Activated CD8-positive, alpha-beta memory T cell treated with anti-CD3 and anti-CD28 coated beads for 24 hours (primary cell): ENCODE measurements around the gene PCDH1.
"Not testable (repeated sequence)": the region's sequence is repeated elsewhere in the genome, so short reads cannot be mapped to it uniquely, and the experiment has no call there.

Experiments
- DNase-seq: peaks from one replicate; pipeline ENCODE4 v3.0.0-alpha.2; 2020

The PCDH1 gene

GRCh38 chr5:141897425-141897824 is 19.2 kb upstream of the PCDH1 start:
- DNase-seq = no peak

- DNase-seq = not testable (repeated sequence)
These were observed 12.2 kb upstream of the PCDH1 start for GRCh38 chr5:141890429-141890828.

GRCh38 chr5:141889282-141889871 is 11.2 kb upstream of the PCDH1 start:
- DNase-seq = no peak

DNA sequence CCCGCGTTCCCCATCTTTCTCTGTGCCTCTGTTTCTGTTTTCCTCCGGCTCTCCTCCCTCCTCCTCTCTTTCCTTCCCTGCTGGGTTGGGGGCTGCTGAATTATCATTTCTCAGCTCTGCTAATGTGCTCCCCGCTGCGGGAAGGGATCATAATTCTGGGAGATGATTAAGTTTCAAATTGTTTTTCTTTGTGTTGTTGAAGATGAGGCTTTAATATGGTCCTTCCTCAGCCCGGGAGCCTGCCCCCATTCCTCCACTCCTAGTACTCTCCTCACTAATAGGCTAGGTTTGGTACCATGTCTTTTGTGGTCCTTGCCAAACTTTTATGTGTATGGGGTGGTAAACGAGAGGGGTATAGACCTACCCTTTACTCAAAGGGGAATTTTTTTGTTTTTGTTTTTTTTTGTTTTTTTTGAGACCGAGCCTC is 5.7 kb upstream of the PCDH1 start:
- DNase-seq = no peak

- no peak for DNase-seq
These were observed 5.1 kb upstream of the PCDH1 start for GRCh38 chr5:141883184-141883891.

DNA sequence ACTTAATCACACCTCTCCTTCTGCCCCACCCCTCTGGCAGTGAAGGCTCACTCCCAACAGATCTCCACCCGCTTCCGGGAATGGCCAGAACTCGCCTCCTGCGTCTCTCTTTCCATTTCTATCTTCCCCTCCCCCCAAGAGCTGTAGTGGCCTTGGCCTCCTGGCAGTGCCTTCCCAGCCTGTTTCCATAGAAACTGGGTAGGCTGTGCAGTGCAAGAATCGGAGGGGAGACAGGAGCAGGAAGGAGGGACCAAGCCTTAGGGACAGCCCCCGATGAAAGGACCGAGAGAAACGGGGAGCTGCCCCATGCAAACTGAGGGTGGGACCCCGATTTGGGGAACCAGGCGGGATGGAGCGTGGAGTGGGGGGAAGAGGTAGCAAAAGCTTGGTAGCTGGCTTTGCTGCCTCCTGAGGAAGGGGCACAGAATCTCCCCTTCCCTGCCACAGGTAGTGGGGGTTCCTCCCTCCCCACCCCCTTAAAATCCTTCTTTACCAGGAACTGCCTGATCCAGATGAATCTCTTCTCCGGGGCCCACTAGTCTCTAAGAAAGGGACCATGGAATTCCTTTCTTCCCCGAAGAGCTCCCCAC is 4.5 kb upstream of the PCDH1 start:
- DNase-seq = no peak

- DNase-seq = no peak
These were observed 3.7 kb upstream of the PCDH1 start for GRCh38 chr5:141881886-141882285.

GRCh38 chr5:141880961-141881801 is 3.0 kb upstream of the PCDH1 start:
- no peak for DNase-seq

DNA sequence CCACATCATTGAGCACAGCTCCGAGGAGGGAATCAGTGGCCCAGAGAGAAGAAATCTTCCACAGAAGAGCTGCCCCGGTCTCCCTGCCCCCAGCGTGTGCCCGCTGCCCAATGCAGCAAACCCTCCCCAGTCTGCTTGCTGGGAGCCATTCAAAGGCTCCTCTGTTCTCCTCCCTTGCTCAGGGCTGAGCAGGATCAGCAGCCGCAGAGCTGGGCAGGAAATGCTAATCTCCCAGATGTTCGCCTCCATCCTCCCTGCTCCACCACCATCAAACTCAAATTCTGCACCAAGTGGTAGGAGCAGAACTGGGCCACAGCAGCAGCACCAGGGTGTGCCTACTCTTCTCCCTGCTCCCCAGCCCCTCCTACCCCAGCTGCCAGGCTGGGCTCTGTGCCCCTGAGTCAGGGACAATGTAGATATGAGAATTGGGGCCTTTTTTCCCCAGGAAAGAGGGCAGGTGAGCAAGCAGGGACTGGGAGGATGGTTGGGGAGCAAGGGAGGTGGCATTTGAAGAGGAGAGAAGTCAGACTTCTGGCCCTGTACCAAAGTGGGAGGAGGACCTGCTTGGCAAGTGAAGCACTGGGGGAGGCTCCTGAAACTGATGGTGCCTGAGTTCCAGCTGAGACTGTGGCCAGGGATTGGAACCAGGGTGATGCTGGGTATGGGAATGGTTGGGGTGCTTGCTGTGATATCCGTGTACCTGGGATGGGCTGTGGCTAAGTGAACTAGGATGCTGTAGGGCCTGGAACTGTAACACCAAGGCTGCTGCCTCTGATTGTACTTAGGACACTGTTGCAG is 1.9 kb upstream of the PCDH1 start:
- DNase-seq = no peak

GRCh38 chr5:141879426-141879759 is 1.2 kb upstream of the PCDH1 start:
- no peak for DNase-seq

DNA sequence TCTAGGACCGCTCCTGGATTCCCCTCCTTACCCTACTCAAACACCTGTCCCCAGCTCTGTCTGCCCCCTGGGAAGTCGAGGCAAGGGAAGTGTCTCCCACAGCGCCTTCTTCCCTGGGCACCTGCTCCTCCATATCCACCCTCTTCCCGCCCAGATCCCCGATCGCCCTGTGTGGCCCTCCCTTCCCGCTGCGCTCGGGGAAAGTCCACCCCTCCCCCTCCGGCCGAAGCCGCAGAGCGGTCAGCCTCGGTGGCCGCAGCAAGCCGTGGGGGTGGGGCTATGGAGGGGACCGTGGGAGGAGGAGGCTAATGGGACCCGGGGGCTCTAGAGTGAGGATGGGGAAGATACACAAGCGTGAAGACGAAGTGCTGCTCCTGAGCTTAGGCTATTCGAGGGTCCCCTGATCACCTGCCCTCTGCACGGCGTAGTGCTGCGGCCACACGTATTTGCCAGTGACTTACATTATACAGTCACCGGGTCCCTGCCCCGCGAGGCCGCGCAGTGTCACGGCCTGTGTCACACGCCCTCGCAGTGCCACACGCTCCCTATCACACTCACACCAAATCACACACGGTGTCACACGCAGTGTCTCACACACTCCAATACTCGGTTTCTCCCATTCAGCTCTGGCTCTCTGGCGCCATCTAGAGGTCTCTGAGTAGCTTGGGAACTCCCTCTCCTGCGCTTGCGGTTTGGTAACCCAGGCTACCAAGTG is 658 bp upstream of the PCDH1 start:
- DNase-seq = peak; percentile 92

- DNase-seq = peak; percentile 70
These were observed 639 bp downstream of the PCDH1 start for GRCh38 chr5:141877356-141878185.

DNA sequence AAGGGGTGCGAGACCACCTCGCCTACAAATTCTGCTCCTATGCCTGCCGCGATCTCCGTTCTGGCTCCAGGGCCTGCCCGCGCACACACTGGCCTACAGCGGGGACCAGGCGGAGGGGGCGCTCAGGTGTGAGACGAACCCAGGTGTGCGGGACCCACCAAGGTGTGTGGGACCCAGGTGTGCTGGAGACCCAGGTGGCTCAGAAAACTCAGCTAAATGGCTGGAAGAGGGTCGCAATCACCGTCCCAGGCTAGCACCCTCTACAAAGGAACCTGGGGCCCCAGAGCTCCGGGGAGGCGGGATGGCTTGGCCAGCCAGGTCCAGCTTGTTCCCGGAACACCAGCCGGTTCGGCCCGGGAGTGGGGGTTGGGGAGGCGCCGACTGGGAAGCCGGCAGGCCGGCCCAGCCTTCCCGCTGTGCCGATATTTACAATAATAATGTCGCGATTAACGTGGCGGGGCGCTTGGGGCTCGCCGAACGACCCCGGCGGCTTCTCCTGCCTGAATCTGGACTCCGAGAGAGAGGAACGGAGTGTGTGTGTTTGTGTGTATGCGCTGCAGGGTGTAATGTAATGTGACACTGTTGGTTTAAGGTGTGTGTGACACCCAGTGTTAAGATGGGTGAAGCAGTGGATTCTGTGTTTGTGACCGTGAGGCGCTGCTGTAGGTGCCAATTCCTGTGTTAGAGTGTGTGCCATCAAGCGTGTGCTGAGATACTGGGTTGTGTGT is 1.4 kb downstream of the PCDH1 start:
- no peak for DNase-seq

GRCh38 chr5:141875795-141876627 is 2.2 kb downstream of the PCDH1 start:
- no peak for DNase-seq

- DNase-seq = no peak
These were observed 3.0 kb downstream of the PCDH1 start for GRCh38 chr5:141875022-141875740.

DNA sequence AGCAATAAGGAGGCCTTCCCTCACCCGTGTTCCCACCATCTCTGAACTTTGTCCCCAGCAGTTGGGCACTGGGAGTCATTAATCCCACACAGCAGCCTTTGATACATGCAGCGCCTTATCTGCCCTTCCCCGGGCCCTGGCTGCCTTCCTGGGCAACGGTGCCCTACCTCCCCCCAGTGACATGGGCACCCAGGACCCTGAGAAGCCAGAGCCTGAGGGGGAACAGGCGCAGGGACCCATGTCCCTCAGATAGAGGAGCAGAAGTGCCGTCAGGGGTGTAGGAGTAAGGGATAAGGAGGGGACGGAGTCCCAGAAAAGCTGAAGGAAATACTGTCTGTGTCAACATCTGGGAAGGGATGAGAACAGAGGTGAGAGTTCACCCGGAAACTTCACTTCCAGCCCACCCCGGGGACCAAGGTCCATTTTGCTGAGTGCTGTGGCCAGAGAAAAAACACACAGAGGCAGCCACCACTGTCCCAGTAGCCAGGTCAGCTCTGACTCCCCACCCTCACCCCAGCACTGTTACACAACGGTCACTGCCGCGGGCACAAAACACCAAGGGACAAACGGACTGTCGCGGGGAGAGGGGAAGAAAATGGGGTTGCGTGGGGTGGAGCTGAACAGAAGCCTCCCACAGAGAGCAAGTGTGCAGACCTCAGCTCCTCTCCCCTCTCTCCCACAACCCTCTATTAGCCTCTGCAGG is 3.8 kb downstream of the PCDH1 start:
- no peak for DNase-seq

- no peak for DNase-seq
These were observed 4.3 kb downstream of the PCDH1 start for GRCh38 chr5:141873933-141874261.
